ENCODE measurements around the gene OR2AJ1.

Gene OR2AJ1

GRCh38 chr1:247924868-247925267, at the start of gene OR2AJ1:
TSS of gene OR2AJ1 (plus strand) at chr1:247924889. CDS start at chr1:247933769, 8,880 bp downstream.
- no peak for DNase-seq (ENCODE audit: low read depth in 2 of 2)

- DNase-seq (ENCODE audit: low read depth in 2 of 2) = no peak
These were observed 41.3 kb upstream of the OR2AJ1 start for GRCh38 chr1:247883346-247883745.

- no peak for DNase-seq (ENCODE audit: low read depth in 2 of 2)
These were observed 39.8 kb upstream of the OR2AJ1 start for GRCh38 chr1:247884797-247885413.

GRCh38 chr1:247895163-247895637, 29.5 kb upstream of the OR2AJ1 start, which contains the start of gene OR2W3:
TSS of gene OR2W3 (plus strand) at chr1:247895587. CDS start at chr1:247895587, 0 bp downstream.
- DNase-seq (ENCODE audit: low read depth in 2 of 2) = no peak

- no peak for DNase-seq (ENCODE audit: low read depth in 2 of 2)
These were observed 28.7 kb upstream of the OR2AJ1 start for GRCh38 chr1:247895976-247896375.

- no peak for DNase-seq (ENCODE audit: low read depth in 2 of 2)
These were observed 20.6 kb upstream of the OR2AJ1 start for GRCh38 chr1:247904122-247904521.

- no peak for DNase-seq (ENCODE audit: low read depth in 2 of 2)
These were observed 19.5 kb upstream of the OR2AJ1 start for GRCh38 chr1:247905181-247905580.

- DNase-seq (ENCODE audit: low read depth in 2 of 2) = no peak
These were observed 18.7 kb upstream of the OR2AJ1 start for GRCh38 chr1:247905910-247906503.

GRCh38 chr1:247906504-247907047, 18.1 kb upstream of the OR2AJ1 start:
- DNase-seq (ENCODE audit: low read depth in 2 of 2) = no peak

- no peak for DNase-seq (ENCODE audit: low read depth in 2 of 2)
These were observed 15.9 kb upstream of the OR2AJ1 start for GRCh38 chr1:247908766-247909165.

GRCh38 chr1:247913786-247914185, 10.9 kb upstream of the OR2AJ1 start:
- DNase-seq (ENCODE audit: low read depth in 2 of 2) = no peak

GRCh38 chr1:247914941-247915662, 9.6 kb upstream of the OR2AJ1 start:
- DNase-seq (ENCODE audit: low read depth in 2 of 2) = no peak

- no peak for DNase-seq (ENCODE audit: low read depth in 2 of 2)
These were observed 4.7 kb upstream of the OR2AJ1 start, which contains the start of gene OR2T8 for GRCh38 chr1:247919952-247920351. TSS of gene OR2T8 (plus strand) at chr1:247920252. CDS start at chr1:247921018, 766 bp downstream.

- no peak for DNase-seq (ENCODE audit: low read depth in 2 of 2)
These were observed 748 bp upstream of the OR2AJ1 start for GRCh38 chr1:247923941-247924340.

GRCh38 chr1:247933989-247934388, 9.3 kb downstream of the OR2AJ1 start:
- no peak for DNase-seq (ENCODE audit: low read depth in 2 of 2)

- no peak for DNase-seq (ENCODE audit: low read depth in 2 of 2)
These were observed 11.1 kb downstream of the OR2AJ1 start for GRCh38 chr1:247935781-247936180.

- no peak for DNase-seq (ENCODE audit: low read depth in 2 of 2)
These were observed 11.7 kb downstream of the OR2AJ1 start for GRCh38 chr1:247936415-247936814.

- peak; percentile 49 to 96 for DNase-seq (ENCODE audit: low read depth in 2 of 2)
These were observed 12.5 kb downstream of the OR2AJ1 start for GRCh38 chr1:247936965-247937734.

GRCh38 chr1:247942624-247943023, 17.9 kb downstream of the OR2AJ1 start:
- DNase-seq (ENCODE audit: low read depth in 2 of 2) = no peak

- no peak for DNase-seq (ENCODE audit: low read depth in 2 of 2)
These were observed 23.9 kb downstream of the OR2AJ1 start, which contains the start of gene OR2L8 for GRCh38 chr1:247948558-247948957. TSS of gene OR2L8 (plus strand) at chr1:247948858. CDS start at chr1:247948858, 0 bp downstream.

- no peak for DNase-seq (ENCODE audit: low read depth in 2 of 2)
These were observed 28.7 kb downstream of the OR2AJ1 start for GRCh38 chr1:247953408-247953807.

Measured in stimulated activated CD4-positive, alpha-beta T cell treated with anti-CD3 and anti-CD28 coated beads, Interleukin-4, amount 100 ng/mL, for 48 hours (primary cell).